Urinary bladder (tissue), 4 donors: ENCODE measurements around the gene SHISA5. TPM values are rescaled to one million over a fixed set of nuclear protein-coding genes. Genes with fewer than 3 reads are reported as not detected.
"Not testable (repeated sequence)": the region's sequence is repeated elsewhere in the genome, so short reads cannot be mapped to it uniquely, and the experiment has no call there.

Experiments used
- DNase-seq: peaks from one replicate; pipeline ENCODE4 v3.0.0-alpha.2; 2015; ENCODE audit errors: extremely low spot score
- H3K27ac ChIP-seq: one replicate; pipeline ENCODE4 v1.5.1; 2013; ENCODE audit warnings: low read depth, mild to moderate bottlenecking, moderate library complexity
- H3K36me3 ChIP-seq: one replicate; pipeline ENCODE4 v1.6.1; 2013; ENCODE audit warnings: mild to moderate bottlenecking, moderate library complexity; ENCODE audit not compliant: insufficient read depth
- H3K4me1 ChIP-seq: one replicate; pipeline ENCODE4 v1.6.1; 2013; ENCODE audit warnings: mild to moderate bottlenecking, moderate library complexity; ENCODE audit not compliant: insufficient read depth
- H3K4me3 ChIP-seq: one replicate; pipeline ENCODE4 v1.5.1; 2013; ENCODE audit warnings: low read depth, low read length
- WGBS: extraction: QIAGEN DNeasy Blood & Tissue Kit; methylation state at CpG from one replicate; pipeline ENCODE4 v1.1.7; 2013; 5-methylcytosine and 5-hydroxymethylcytosine counted together
- polyA plus RNA-seq: library from polyadenylated mRNA; stranded (reverse); fragments of 200-250 nt; gene quantifications from one replicate; pipeline ENCODE4 v1.2.3, GENCODE V29; 2013
- total RNA-seq: library from RNA; depleted of rRNA; stranded (reverse); fragments of >200 nt; gene quantifications from one replicate; pipeline ENCODE4 v1.2.3, GENCODE V29; 2014
- donor health status: healthy with polysubstance abuse.
- donor health status: healthy.

Gene SHISA5
- total and polyA plus RNA-seq, 2 donors = 62.5 to 209 TPM

GRCh38 chr3:48507256-48508061 is 3.5 kb upstream of the SHISA5 start:
- H3K36me3 ChIP-seq = no peaks in the 10 kb centered on the region
- H3K27ac ChIP-seq = peak overlapping the region; percentile 39
- 44% methylated on average over 10 of the region's 10 CpGs for WGBS
- no peak overlapping the region for H3K4me3 ChIP-seq
- H3K4me1 ChIP-seq = no peaks in the 10 kb centered on the region
- DNase-seq = peak; percentile 58

GRCh38 chr3:48505968-48506504 is 2.1 kb upstream of the SHISA5 start:
- Histone ChIP-seq H3K36me3 (no peaks in the 10 kb centered on the region), H3K4me3 (no peak overlapping the region), H3K27ac (no peak overlapping the region), H3K4me1 (no peaks in the 10 kb centered on the region)
- DNase-seq = no peak
- WGBS = 97% methylated on average over 6 of the region's 6 CpGs

- no peak for DNase-seq
- H3K27ac ChIP-seq = peak overlapping the region; percentile 94
- H3K36me3 ChIP-seq = no peaks in the 10 kb centered on the region
- WGBS = 68% methylated on average over 2 of the region's 2 CpGs
- H3K4me1 ChIP-seq = no peaks in the 10 kb centered on the region
- no peak overlapping the region for H3K4me3 ChIP-seq
These were observed 1.2 kb upstream of the SHISA5 start for GRCh38 chr3:48505146-48505545.

GRCh38 chr3:48503401-48504050 is 448 bp downstream of the SHISA5 start:
- WGBS = 6% methylated on average over 26 of the region's 26 CpGs
- no peak for DNase-seq
- Histone ChIP-seq H3K36me3 (no peaks in the 10 kb centered on the region), H3K4me3 (peak overlapping the region; percentile 64), H3K4me1 (no peaks in the 10 kb centered on the region), H3K27ac (peak overlapping the region; percentile 97)

GRCh38 chr3:48502728-48503168 is 1.2 kb downstream of the SHISA5 start:
- Histone ChIP-seq H3K4me1 (no peaks in the 10 kb centered on the region), H3K27ac (peak overlapping the region; percentile 97), H3K4me3 (no peak overlapping the region), H3K36me3 (no peaks in the 10 kb centered on the region)
- WGBS = 54% methylated on average over 6 of the region's 6 CpGs
- no peak for DNase-seq

GRCh38 chr3:48502121-48502520 is 1.9 kb downstream of the SHISA5 start:
- WGBS = 81% methylated on average over 5 of the region's 5 CpGs
- Histone ChIP-seq H3K4me1 (no peaks in the 10 kb centered on the region), H3K36me3 (no peaks in the 10 kb centered on the region), H3K4me3 (no peak overlapping the region), H3K27ac (no peak overlapping the region)
- no peak for DNase-seq

GRCh38 chr3:48501196-48501595 is 2.8 kb downstream of the SHISA5 start:
- H3K27ac ChIP-seq = no peak overlapping the region
- 87% methylated on average over 7 of the region's 7 CpGs for WGBS
- no peaks in the 10 kb centered on the region for H3K4me1 ChIP-seq
- no peaks in the 10 kb centered on the region for H3K36me3 ChIP-seq
- no peak overlapping the region for H3K4me3 ChIP-seq
- no peak for DNase-seq

GRCh38 chr3:48500656-48501055 is 3.3 kb downstream of the SHISA5 start:
- Histone ChIP-seq H3K4me3 (no peak overlapping the region), H3K27ac (no peak overlapping the region), H3K4me1 (no peaks in the 10 kb centered on the region), H3K36me3 (no peaks in the 10 kb centered on the region)
- 98% methylated on average over 5 of the region's 5 CpGs for WGBS
- DNase-seq = no peak

GRCh38 chr3:48493203-48493501 is 10.8 kb downstream of the SHISA5 start:
- no peaks in the 10 kb centered on the region for H3K36me3 ChIP-seq
- no peaks in the 10 kb centered on the region for H3K4me1 ChIP-seq
- H3K4me3 ChIP-seq = no peak overlapping the region
- H3K27ac ChIP-seq = no peak overlapping the region
- no peak for DNase-seq
- WGBS = 71% methylated on average over 3 of the region's 3 CpGs

- WGBS = 54% methylated on average over 7 of the region's 7 CpGs
- Histone ChIP-seq H3K4me3 (no peak overlapping the region), H3K4me1 (no peaks in the 10 kb centered on the region), H3K36me3 (no peaks in the 10 kb centered on the region), H3K27ac (peak overlapping the region; percentile 53)
- peak; percentile 40 for DNase-seq
These were observed 11.3 kb downstream of the SHISA5 start for GRCh38 chr3:48492461-48493202.

- H3K36me3 ChIP-seq = no peaks in the 10 kb centered on the region
- no peak overlapping the region for H3K27ac ChIP-seq
- H3K4me3 ChIP-seq = no peak overlapping the region
- no peaks in the 10 kb centered on the region for H3K4me1 ChIP-seq
- WGBS = 95% methylated on average over 5 of the region's 5 CpGs
- DNase-seq = no peak
These were observed 17.0 kb downstream of the SHISA5 start for GRCh38 chr3:48486952-48487351.

- not testable (repeated sequence) for H3K4me1 ChIP-seq, H3K27ac ChIP-seq, H3K36me3 ChIP-seq, DNase-seq, H3K4me3 ChIP-seq
- 94% methylated on average over 6 of the region's 6 CpGs for WGBS
These were observed 21.2 kb downstream of the SHISA5 start for GRCh38 chr3:48482822-48483221.

GRCh38 chr3:48480891-48481290 is 23.1 kb downstream of the SHISA5 start:
- not testable (repeated sequence) for H3K27ac ChIP-seq, H3K36me3 ChIP-seq, H3K4me3 ChIP-seq, H3K4me1 ChIP-seq, DNase-seq
- 99% methylated on average over 11 of the region's 11 CpGs for WGBS
